GM18507 (cell line): ENCODE data around the gene PDXP.

ENCODE experiments used
- DNase-seq: peaks from one replicate; pipeline ENCODE4 v3.0.0; 2011; ENCODE audit warnings: low read depth; ENCODE audit not compliant: insufficient read length; ENCODE audit errors: extremely low spot score
- FAIRE-seq: peaks from 2 replicates; lab custom pipeline; 2011; peaks lifted over from hg19 to GRCh38; lab: Jason Lieb, UNC

Gene PDXP

DNA sequence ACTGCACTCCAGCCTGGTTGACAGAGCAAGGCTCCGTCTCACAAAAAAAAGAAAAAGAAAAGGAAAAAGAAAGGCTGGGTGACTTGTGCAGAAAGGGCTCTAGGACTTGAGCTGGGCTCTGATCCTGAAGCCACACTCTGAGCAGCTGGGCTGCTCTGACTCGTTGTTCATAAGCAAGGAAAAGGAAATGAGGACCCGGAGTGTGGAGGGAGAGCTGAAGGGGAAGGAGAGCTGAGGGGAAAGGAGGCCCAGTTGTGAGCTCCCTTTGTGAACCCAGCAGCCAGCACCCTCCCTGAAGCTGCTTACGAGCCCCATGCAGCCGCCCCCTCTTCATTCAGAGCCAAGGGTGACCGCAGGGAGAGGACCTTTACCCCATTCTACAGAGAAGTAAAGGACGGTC, 31.4 kb upstream of the PDXP start:
- FAIRE-seq (no peak), DNase-seq (no peak)

DNA sequence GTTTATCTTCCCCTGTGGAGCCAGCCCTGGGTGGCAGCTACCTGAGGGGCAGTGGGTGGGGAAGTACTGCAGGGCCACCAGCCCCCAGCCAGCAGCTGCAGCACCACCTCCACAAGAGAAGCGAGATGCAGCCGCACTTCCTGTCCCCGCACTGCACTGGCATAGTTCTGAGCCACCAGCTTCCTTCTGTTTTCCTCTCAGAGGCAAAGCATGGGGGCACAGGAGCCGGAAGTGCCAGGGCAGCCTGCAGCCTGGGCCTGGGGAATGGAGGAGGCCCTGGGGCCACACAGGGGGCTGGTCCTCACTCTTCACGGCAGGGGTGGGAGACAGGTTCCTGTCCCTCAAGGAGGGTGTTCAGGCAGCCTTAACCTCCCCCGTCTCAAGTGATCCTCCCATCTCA, 31.0 kb upstream of the PDXP start:
- FAIRE-seq (no peak), DNase-seq (no peak)

DNA sequence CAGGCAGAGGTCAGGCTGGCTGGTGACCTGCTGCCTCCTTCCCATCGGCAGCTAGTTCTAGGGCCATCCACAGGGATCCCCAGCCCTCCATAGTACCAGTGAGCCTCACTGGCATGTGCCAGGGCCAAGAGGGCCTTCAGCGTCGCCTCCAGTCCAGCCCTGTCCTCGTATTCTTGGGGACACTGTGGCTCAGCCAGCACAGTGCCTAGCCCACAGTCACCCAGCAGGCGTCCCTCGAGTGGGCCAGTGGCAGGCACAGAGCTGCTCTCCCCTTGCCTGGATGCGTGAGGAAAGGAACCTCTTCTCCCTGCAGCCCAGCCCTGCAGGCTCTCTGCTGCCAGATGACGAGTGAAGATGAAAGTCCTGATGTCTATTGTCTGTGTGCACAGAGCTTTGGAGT, 29.7 kb upstream of the PDXP start:
- FAIRE-seq: no peak
- DNase-seq: no peak

DNA sequence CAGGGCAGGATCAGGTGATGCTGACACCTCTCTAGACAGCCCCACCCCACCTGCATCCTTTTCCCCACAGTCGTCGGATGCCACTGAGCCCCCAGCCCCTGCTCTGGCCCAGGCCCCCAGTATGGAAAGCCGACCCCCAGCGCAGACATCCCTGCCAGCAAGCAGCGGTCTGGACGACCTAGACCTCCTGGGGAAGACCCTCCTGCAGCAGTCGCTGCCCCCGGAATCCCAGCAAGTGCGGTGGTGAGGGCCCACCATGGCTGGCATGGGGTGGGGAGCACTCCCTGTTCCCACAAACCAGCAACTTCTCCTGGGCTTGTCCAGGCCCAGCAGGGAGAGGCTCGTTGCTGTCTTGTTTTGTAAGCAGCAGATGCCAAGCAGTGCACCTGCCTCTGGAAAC, 28.6 kb upstream of the PDXP start:
- FAIRE-seq: no peak
- no peak for DNase-seq

DNA sequence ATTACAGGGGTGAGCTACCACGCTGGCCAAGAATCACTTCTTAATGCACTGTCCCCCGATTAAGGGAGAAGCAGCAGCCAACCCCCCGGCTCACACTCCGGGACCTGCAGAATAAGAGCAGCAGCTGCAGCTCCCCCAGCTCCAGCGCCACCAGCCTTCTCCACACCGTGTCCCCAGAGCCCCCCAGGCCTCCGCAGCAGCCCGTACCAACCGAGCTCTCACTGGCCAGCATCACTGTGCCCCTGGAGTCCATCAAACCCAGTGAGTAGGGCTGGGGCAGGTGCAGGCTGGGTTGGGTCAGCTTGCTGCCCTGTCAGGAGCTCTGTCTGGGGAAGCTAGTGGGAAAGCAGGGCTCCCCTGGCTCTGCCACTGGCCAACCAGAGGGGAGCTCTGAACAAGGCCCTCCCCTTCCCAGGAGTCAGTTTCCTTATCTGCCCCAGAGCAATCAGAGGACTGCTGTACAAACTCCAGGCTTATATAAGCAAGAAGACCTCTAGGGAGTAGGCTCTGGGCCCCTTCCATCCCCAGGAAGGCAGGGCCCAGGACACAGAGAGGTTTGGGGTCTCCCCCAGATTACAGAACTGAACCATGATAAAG, 27.6 kb upstream of the PDXP start:
- FAIRE-seq (no peak), DNase-seq (no peak)

DNA sequence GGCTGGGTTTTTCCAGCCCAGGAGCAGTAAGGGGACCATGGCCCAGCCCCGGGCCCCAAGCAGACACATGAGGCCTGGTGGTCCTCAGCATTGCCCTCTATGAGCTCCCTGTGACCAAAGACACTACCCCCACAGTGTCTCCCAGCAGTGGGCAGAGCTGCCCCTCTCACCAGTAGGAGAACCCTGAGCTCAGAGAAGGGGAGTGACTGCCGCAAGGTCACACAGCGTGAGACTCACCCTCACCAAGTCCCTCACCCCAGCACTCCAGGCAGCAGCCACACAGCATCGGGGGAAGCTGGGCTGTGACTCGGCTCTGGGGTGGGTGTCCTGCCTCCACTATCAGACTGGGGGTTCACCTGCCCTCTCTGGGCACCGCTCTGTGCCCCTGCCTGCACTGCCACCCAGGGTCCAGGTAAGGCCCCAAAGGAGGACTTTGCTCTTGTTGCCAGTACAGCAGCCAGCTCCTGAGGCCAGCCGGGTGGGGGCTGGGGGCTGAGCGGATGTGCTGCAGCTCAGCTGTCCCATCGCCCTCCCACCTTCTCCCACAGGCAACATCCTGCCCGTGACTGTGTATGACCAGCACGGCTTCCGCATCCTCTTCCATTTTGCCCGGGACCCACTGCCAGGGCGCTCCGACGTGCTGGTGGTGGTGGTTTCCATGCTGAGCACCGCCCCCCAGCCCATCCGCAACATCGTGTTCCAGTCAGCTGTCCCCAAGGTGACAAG, 26.9 kb upstream of the PDXP start:
- no peak for FAIRE-seq
- no peak for DNase-seq

DNA sequence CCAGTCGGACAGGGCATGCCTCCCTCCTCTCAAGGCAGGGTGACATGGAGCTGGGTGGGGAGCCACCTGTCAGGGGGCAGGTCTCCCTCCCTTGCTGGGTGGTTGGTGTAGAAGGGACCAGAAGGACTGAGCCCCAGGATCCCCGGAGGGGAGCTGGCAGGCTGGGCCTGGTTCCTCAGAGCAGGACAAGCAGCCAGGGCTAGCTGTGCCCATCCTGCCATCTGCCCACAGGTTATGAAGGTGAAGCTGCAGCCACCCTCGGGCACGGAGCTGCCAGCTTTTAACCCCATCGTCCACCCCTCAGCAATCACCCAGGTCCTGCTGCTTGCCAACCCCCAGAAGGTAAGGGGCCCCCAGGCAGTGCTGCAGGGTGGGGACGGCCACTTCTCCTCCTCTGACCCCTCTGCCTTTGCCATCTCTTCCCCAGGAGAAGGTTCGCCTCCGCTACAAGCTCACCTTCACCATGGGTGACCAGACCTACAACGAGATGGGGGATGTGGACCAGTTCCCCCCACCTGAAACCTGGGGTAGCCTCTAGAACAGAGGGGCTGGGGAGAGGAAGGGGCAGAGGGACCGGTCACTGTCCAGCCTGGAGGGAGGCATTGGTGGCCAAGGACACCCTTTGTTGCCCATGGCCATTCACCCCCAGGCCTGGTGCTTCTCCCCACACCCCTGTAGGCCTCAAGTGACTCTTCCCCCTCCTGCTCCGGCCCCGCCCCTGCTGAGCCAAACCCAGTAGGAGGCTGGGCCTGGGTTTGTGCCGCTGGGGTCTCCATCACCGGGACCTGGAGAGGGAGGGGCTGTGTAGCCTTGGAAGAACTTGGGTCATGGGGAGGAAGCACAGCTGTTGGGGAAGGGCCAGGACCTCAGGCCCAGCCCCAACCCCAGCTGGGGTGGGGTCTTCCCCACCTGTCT, 26.1 kb upstream of the PDXP start:
- FAIRE-seq: peak; percentile 42
- no peak for DNase-seq

DNA sequence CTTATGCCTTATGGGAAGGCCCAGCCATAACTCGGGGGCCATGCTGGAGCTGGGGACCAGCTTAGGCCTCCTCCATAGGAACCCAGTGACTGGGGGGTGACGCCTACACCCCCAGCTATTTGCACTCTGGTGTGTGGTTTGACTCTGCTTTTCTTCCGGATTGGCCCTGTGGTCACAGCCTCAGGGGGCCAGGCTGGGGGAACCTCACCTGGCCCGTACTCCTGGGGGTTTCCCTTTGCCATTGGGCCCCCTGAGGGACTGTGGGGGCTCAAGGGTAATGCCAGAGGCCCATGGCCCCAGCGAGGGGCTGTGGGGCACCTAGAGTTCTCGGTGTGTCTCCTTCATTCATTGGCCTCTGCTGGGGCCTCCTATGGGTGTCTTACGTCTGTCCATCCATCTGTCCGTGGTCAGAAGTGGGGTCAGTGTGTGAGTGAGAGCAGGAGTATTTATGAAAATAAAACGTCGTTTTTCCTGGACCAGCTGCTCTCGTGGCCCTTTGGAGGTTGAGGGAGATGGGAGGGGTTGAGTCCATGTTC, 25.4 kb upstream of the PDXP start:
- FAIRE-seq (peak; percentile 97), DNase-seq (peak; percentile 81)

DNA sequence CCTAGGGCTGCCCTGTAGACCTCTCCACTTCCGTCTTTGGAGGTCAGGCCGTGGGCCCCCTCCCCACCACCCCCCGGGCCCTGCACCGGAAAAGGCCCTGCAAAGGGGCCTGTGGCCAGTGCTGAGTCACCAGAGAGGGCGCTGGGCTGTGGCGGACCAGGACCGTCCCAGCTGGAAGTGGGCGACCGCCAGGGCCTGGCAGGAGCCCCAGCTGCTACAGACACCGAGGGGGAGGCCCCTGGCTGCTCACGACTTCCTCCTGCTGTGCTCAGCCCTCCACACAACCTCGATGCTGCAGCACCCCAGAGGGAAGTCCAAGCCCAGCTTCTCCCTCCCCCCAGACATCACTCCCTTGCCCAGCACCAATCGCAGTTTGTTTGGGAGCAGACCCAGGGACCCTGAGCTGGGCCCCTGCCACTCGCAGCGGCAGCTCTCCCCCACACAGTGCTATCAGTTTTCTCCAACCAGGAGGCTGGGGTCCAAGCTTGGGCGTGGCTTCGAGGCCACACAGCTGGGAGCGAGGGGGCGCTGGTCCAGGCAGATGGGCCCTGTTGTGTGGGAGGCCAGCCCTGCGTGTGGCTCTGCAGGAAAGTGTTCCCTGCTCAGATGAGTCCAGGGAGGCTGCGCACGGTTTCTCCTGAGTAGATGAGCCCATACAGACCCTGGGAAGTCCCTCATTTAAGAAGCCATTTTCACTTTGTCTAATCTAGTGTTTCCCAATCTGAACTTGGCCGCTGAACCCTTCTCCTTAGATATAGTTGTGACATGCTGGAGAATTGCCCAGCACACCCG, 24.7 kb upstream of the PDXP start:
- FAIRE-seq (no peak), DNase-seq (peak; percentile 72)

DNA sequence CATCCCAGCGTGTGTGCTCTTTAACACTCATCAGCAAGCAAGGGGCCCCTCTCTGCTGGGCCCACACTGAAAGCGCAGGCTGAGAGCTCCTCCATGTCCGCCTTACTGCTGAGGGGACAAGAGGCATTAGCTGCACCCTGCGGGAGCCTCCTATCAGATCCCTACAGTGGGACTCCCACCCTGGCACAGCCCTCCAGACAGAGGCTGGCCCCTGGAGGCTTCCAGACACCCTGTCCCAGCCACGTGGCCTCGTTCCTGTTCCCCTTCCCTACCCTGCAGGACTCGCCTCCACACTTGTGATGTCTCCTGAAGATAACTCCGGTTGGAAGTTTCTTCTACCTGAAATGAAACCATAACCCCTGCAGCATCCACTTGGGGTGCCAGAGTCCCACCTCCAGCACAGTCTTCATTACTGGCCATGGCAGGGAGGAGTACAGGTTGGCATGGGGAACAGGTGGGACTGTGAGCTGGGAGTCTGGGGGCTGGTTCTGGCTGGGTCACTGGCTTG, 24.1 kb upstream of the PDXP start:
- no peak for DNase-seq
- FAIRE-seq: no peak

DNA sequence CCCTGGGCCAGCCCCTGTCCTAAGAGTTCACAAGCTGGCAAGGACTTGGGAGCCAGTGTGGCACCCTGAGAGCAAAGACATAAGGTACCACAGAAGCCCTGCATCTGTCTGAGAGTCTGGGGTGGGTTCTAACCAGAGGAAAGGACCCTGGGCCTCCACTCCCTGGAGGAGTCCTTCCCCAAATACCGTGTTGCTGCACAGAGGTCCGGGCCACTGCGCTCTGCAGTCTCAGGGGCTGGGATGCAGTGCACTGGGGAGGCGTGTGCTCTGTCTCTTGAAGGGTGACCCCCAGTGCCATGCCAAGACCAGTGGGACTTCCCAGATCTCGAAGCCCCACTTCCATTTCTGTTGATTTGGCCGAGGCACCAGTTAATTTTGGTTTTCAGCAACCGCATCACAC, 23.4 kb upstream of the PDXP start:
- DNase-seq (no peak), FAIRE-seq (no peak)

DNA sequence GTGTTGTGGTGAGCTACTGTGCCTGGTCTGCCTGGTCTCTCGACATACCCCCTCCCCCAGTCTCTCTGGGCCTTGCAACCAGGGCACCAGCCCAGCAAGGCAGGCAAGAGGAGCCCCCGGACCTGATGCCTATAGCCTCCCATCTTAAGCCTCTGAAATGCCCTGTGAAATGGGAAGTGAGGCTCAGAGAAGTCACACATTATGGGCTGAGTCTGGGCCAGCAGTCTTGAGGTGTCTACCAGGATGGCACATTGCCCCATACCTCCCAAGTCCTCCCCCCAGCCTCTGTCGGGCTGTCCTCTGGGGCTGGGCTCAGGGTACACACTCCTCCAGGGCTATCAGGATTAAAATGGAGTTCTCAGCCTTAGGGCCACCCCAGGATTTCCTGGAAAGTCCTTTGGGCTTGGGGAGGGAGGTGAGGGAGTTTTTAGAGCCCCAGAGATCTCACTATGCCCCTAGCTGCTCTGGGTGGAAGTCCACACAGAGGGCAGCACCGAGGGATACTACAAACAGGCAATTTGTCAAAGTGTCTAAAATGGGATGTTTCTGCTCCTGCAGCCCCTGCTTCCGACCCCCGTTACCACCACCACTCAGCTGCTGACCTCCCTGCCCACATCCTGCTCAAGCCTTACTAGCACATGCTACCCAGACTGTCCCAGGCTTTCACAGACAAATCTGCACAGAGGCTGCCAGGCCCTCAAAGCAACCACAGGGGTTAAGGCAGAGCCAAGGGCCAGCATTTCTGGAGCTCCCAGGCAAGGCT, 22.2 kb upstream of the PDXP start:
- FAIRE-seq (peak; percentile 91), DNase-seq (no peak)

DNA sequence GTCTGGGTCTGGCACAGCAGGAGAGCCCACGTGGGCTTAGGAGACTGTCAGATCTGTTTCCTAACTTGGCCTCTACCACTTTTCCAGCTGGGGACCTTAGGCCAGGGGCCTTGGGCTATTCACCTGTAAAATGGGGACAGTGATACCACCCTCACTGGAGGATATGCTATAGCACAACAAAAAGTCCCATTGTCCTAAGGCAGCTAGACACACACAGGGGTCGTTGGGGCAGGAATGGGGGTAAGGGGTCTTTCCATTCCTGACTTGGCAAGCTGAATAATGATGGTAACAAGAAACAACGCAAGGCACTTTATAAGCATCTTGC, 21.6 kb upstream of the PDXP start:
- FAIRE-seq (no peak), DNase-seq (no peak)

DNA sequence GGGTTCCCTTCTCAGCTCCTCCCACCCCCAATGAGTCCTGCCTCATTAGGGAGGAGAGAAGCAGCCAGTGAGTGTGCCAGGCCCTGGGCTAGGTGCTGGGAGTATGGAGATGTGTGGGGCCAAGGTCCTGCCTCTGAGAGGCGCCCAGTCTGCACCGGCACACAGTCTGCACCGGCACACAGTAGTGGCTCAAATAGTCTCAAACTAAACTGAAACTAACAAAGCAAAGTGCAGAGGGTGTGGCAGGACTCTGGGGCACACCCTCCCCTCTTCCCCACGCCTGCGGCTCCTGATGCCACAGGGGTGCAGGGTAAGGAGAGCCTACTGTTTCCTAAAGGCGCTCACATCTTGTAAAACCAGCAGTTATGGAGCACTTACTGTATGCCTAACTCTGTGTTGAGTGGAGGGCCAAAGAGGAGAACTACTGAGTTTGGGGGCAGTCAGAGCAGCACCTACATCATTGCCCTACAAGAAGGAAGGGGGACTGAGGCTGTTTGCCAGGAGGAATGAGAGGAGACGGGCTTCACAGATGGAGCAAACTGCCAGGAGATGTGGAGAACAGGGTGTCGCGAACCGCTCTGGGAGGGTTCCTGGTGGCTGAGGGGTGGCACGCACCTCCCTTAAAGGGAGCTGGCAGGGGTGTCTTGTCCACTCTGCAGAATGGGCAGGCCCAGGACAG, 20.0 kb upstream of the PDXP start:
- DNase-seq (no peak), FAIRE-seq (peak; percentile 78)

DNA sequence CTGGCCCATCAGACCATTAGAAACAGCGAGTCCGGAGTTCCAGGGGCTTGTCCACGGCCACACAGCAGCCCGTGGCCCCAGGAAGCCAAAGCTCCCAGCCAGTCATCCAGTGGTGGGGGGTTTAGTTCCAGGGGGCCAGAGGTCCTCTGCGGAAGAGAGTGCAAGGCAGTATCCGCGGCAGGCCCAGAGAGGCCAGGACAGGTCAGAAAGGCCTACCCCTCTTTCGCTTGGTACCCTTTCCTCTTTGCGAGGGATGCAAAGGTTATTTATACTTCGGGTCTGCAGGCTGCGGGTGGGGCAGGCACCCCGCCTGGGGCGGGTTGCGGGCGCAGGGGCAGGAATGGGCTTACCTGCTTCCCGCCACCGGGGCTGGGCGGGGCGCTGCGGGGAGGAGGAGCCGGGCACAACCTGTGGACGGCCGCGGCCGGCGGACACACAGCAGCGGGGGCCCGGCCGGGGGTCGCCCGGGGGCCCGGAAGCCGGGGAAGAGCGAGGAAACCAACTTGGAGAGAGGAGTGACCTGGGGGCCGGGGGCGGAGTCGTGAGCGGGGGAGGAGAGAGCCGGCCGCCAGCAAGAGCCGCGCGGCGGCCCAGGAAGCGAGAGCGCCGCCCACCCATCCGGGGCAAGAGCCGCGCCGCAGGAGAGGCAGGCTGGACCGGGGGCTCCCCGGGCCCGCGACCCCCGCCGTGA, 19.3 kb upstream of the PDXP start, which contains the start of gene SH3BP1:
SH3BP1 (plus strand) TSS at position 600 of the 691 bp plus-strand sequence. CDS start 119 bp downstream, outside the sequence.
- peak; percentile 82 for FAIRE-seq
- no peak for DNase-seq

DNA sequence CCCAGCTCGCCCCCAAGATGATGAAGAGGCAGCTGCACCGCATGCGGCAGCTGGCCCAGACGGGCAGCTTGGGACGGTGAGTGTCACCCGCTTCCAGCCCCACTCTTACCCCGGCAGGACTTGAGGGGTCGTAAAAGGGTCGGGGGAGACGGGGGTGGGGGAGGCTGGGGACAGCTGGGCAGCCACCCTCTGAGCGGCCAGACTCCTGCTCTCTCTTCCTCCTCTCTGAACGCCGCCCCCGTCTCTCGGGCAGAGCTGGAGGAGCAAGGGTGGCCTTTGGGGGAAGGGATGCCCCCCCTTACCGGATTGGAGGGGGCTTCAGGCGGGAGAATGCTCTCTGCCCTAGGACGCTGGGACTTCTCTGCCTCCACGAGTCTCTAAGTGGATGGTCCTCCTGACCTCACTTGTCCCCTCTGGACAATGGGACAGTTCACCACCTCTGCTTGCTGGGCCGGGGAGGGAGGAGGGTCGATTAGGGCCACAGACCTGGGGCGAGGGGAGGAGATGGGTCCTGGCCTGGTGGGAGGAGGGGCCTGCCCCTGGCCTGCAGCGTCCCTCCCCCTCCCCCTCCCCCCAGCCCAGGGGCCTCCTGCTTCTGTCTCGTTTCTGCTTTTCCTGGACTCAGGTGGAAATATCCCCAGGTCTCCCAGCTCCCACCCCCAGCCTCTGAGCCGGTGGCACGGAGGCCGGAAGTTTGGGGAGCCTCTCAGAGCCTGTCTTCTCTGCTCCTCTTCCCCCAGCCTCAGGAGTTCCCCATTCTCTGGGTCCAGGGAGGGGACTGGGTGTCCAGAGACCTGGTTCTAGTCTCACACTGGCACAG, 18.5 kb upstream of the PDXP start:
- FAIRE-seq: peak; percentile 77

More for the DNA sequence above, 18.5 kb upstream of the PDXP start:
- DNase-seq: no peak
